ENCODE results near the gene RPL28.

Gene RPL28

DNA sequence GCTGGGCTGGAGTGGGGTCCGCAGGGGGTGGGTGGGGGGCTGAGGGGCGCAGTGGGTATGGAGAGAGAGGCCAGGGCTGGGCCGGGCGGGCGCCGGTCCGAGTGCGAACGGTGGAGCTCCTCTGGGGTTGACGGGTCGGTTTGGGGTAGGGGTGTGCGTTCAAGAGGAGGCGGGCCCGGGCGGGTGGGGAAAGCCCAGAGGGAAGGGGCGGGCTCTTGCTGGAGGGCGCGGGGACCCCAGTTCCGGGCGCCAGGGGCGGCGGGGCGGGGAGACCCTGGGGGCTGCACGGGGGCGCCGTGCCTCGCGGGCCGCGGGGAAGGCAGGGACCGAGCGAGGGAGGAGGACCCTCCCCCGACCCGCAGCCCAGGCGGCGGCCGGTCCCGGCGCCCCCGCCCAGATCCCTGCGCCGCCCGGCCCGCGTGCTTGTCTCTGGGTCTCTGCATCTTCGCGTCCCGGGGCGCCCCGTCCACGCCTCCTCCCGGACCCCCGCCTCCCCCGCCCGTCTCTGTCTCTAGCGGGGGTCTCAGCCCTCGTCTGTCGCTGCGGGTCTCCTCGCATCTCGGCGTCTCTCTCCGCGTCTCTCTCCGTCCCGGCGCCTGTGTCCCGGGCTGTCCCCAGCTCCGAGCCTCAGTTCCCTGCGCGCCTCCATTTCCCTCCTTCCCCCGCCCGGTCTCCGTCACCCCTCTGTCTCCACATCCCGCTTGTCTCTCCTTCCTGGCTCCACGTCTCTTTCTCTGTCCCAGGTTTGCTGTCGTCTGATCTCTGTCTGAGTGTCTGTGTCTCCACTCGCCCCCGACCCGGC lies 65.6 kb downstream of the RPL28 start:
- TF ChIP-seq, protein P1, sequence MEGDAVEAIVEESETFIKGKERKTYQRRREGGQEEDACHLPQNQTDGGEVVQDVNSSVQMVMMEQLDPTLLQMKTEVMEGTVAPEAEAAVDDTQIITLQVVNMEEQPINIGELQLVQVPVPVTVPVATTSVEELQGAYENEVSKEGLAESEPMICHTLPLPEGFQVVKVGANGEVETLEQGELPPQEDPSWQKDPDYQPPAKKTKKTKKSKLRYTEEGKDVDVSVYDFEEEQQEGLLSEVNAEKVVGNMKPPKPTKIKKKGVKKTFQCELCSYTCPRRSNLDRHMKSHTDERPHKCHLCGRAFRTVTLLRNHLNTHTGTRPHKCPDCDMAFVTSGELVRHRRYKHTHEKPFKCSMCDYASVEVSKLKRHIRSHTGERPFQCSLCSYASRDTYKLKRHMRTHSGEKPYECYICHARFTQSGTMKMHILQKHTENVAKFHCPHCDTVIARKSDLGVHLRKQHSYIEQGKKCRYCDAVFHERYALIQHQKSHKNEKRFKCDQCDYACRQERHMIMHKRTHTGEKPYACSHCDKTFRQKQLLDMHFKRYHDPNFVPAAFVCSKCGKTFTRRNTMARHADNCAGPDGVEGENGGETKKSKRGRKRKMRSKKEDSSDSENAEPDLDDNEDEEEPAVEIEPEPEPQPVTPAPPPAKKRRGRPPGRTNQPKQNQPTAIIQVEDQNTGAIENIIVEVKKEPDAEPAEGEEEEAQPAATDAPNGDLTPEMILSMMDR (IDR thresholded peaks at IDR 0.05; ENCODE audit: control insufficient read depth, insufficient read depth, low read depth, low read length, missing control alignments) = no peak
- no peak overlapping the region; the same call in none of the 2 replicates for H3K4me3 ChIP-seq (ENCODE audit: control insufficient read depth, low read depth, low read length)
- DNase-seq (ENCODE audit: low read depth) = no peak

DNA sequence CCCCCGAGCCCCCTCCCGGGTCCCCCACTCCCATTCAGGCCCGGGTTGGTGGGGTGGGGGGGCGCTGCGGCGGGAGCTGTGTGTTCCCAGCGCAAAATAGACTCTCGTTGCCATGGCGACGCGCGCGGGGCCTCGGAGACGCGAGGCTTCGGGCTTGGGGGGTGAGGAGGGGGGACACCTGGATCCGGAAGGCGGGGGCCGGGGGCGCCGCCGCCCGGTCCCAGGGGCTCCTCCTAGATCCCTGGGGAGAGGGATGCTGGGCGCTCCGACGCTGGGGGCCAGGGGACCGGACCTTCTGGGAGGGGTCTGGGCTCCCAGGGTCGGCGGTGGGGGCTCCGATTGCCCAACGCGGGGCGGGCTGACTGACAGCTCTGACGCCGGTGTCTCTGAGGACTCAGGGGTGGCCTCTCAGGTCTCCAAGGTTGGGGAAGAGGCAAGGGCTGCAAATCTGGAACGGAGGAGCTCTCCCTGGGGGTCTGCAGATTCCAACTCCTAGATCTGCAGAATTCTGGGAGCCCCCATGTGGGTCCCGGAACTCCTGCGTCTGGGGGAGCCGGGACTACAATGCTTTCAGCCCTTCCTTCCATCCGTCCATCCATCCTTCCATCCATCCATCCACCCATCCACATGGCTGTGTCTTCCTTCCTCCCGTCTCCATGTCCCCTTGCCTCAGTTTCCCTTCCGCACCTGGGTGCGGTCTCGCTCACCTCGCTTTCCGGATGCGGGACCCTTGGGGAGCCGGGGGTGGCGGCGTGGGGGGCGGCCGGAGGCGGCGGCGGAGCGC lies 66.4 kb downstream of the RPL28 start:
- H3K4me3 ChIP-seq (ENCODE audit: control insufficient read depth, low read depth, low read length) = no peak overlapping the region
- TF ChIP-seq, protein P1 (IDR thresholded peaks at IDR 0.05; ENCODE audit: control insufficient read depth, insufficient read depth, low read depth, low read length, missing control alignments) = no peak
- DNase-seq (ENCODE audit: low read depth) = no peak
